Mesenchymal stem cell (in vitro differentiated cells and primary cell): ENCODE measurements around the gene SIGLEC1.

Experiments used
- DNase-seq: peaks from one replicate; pipeline ENCODE4 v3.0.0-alpha.2; 2013
- H2AFZ ChIP-seq: one replicate; pipeline ENCODE4 v1.6.1; 2013; ENCODE audit warnings: low read depth, mild to moderate bottlenecking, control low read depth, inconsistent platforms, low read length, moderate library complexity
- H2AK5ac ChIP-seq: 2 replicates; pipeline ENCODE4 v1.6.1; 2013; ENCODE audit warnings: low read length, moderate library complexity, mild to moderate bottlenecking, inconsistent platforms; ENCODE audit not compliant: severe bottlenecking
- H2BK120ac ChIP-seq: one replicate; pipeline ENCODE4 v1.6.1; 2013; ENCODE audit warnings: low read depth, mild to moderate bottlenecking, inconsistent platforms, low read length, moderate library complexity
- H2BK12ac ChIP-seq, 2 experiments: one replicate each; pipeline ENCODE4 v1.6.1; 2013; ENCODE audit warnings: inconsistent platforms in 2 of 2, low read length in 2 of 2, mild to moderate bottlenecking in 2 of 2, moderate library complexity in 2 of 2, control low read depth in 1 of 2
- H2BK15ac ChIP-seq: one replicate; pipeline ENCODE4 v1.6.1; 2013; ENCODE audit warnings: mild to moderate bottlenecking, low read depth, inconsistent platforms; ENCODE audit not compliant: poor library complexity, severe bottlenecking
- H2BK5ac ChIP-seq: 2 replicates; pipeline ENCODE4 v1.6.1; 2013; ENCODE audit warnings: low read depth, mild to moderate bottlenecking, low read length, control low read depth, inconsistent platforms; ENCODE audit not compliant: poor library complexity, severe bottlenecking
- H3K14ac ChIP-seq, 2 experiments: one replicate each; pipeline ENCODE4 v1.6.1; 2013; ENCODE audit warnings: inconsistent platforms in 2 of 2, low read length in 2 of 2, control low read depth in 1 of 2, mild to moderate bottlenecking in 1 of 2, moderate library complexity in 1 of 2
- H3K18ac ChIP-seq, 2 experiments: one replicate each; pipeline ENCODE4 v1.6.1; 2013; ENCODE audit warnings: inconsistent platforms in 2 of 2, low read length in 2 of 2, control low read depth in 1 of 2, low read depth in 1 of 2, mild to moderate bottlenecking in 1 of 2
- H3K23ac ChIP-seq, 2 experiments: one replicate each; pipeline ENCODE4 v1.6.1; 2013; ENCODE audit warnings: inconsistent platforms in 2 of 2, low read length in 2 of 2, mild to moderate bottlenecking in 2 of 2, moderate library complexity in 2 of 2, control low read depth in 1 of 2
- H3K27ac ChIP-seq: 2 replicates; pipeline ENCODE4 v1.5.1; 2013; ENCODE audit warnings: mild to moderate bottlenecking, moderate library complexity, low read length, control low read depth, inconsistent platforms; ENCODE audit not compliant: poor library complexity, severe bottlenecking
- H3K27me3 ChIP-seq, 2 experiments: 2 replicates each; pipeline versions ENCODE4 v1.6.1 to v1.7.0; 2013; ENCODE audit warnings: low read length in 2 of 2, mild to moderate bottlenecking in 2 of 2, moderate library complexity in 2 of 2, control low read depth in 1 of 2, inconsistent platforms in 1 of 2; ENCODE audit not compliant: control insufficient read depth in 1 of 2, insufficient read depth in 1 of 2
- H3K36me3 ChIP-seq, 2 experiments: 2 replicates each; pipeline versions ENCODE4 v1.6.1 to v1.7.0; 2013; ENCODE audit warnings: low read length in 2 of 2, control low read depth in 1 of 2, inconsistent platforms in 1 of 2, low read depth in 1 of 2, mild to moderate bottlenecking in 1 of 2; ENCODE audit not compliant: insufficient read depth in 2 of 2, control insufficient read depth in 1 of 2
- H3K4ac ChIP-seq, 2 experiments: one replicate each; pipeline ENCODE4 v1.6.1; 2013; ENCODE audit warnings: inconsistent platforms in 2 of 2, low read length in 2 of 2, mild to moderate bottlenecking in 2 of 2, moderate library complexity in 2 of 2, control low read depth in 1 of 2, low read depth in 1 of 2
- H3K4me1 ChIP-seq: 2 replicates; pipeline ENCODE4 v1.6.1; 2013; ENCODE audit warnings: low read depth, low read length, control low read depth; ENCODE audit not compliant: control insufficient read depth, insufficient read depth
- H3K4me2 ChIP-seq: 2 replicates; pipeline ENCODE4 v1.6.1; 2013; ENCODE audit warnings: low read length, mild to moderate bottlenecking, inconsistent platforms; ENCODE audit not compliant: poor library complexity, severe bottlenecking
- H3K4me3 ChIP-seq, 2 experiments: 2 replicates each; pipeline versions ENCODE4 v1.5.1 to v1.7.0; 2013; ENCODE audit warnings: low read length in 2 of 2, mild to moderate bottlenecking in 2 of 2, control low read depth in 1 of 2, low read depth in 1 of 2; ENCODE audit not compliant: insufficient read depth in 1 of 2
- H3K79me1 ChIP-seq: replicated peaks from 2 replicates; pipeline ENCODE4 v1.6.1; 2013; ENCODE audit warnings: mild to moderate bottlenecking, control low read depth, low read length, inconsistent platforms; ENCODE audit not compliant: poor library complexity, severe bottlenecking
- H3K9ac ChIP-seq: 2 replicates; pipeline ENCODE4 v1.7.0; 2013; ENCODE audit warnings: mild to moderate bottlenecking, low read length, moderate library complexity
- H3K9me3 ChIP-seq: 2 replicates; pipeline ENCODE4 v1.7.0; 2013; ENCODE audit warnings: mild to moderate bottlenecking, low read length; ENCODE audit not compliant: control insufficient read depth
- H4K8ac ChIP-seq: one replicate; pipeline ENCODE4 v1.6.1; 2013; ENCODE audit warnings: inconsistent platforms, mild to moderate bottlenecking, low read length, moderate library complexity
- H4K91ac ChIP-seq: one replicate; pipeline ENCODE4 v1.6.1; 2013; ENCODE audit warnings: mild to moderate bottlenecking, low read length, inconsistent platforms
- WGBS: methylation state at CpG from one replicate; pipeline ENCODE4 v1.1.7; 2013; ENCODE audit warnings: mixed read lengths; 5-methylcytosine and 5-hydroxymethylcytosine counted together

SIGLEC1 gene

DNA sequence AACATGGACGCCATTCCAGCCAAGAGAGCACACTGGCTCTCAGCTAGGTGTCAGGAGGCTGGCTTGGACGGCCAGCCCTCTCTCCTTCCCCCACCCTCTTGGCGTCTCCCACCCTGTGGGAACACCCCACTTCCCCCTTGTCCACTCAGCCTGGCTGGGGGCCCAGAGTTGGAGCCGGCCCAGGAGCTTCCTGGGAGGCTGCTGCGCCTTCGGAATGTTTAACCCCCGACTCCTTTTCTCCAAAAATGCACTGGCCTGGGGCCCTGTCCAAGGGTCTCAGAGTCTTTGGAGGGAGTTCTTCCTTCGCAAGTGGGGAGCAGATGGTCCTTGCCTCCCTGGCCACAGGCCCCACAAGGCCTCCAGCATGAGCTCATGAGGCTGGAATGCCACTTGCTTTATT is 34.7 kb downstream of the SIGLEC1 start:
- no peak overlapping the region for H3K27ac ChIP-seq
- H2BK120ac ChIP-seq: no peak overlapping the region
- H2BK5ac ChIP-seq: peak overlapping the region; percentile 4
- WGBS: 71% methylated on average over 8 of the region's 8 CpGs
- peaks cover 3% of the 10 kb centered on the region for H3K79me1 ChIP-seq
- no peak for DNase-seq
- no peak overlapping the region for H3K4me2 ChIP-seq
- no peak overlapping the region for H4K8ac ChIP-seq
- H3K4me3 ChIP-seq: peak overlapping the region in 1 of 2 experiments; percentile 18
- no peaks in the 10 kb centered on the region for H3K9me3 ChIP-seq
- no peak overlapping the region for H4K91ac ChIP-seq
- no peak overlapping the region for H2AK5ac ChIP-seq
- peak overlapping the region; percentile 87 for H3K9ac ChIP-seq
- H2AFZ ChIP-seq: no peak overlapping the region
- no peak overlapping the region for H3K23ac ChIP-seq
- no peak overlapping the region for H3K18ac ChIP-seq
- peaks cover 24 to 48% of the 10 kb centered on the region in 2 experiments for H3K36me3 ChIP-seq
- no peak overlapping the region for H3K4ac ChIP-seq
- peaks cover 47% of the 10 kb centered on the region for H3K4me1 ChIP-seq
- no peak overlapping the region for H2BK12ac ChIP-seq
- H2BK15ac ChIP-seq: no peak overlapping the region
- H3K27me3 ChIP-seq: no peaks in the 10 kb centered on the region
- no peak overlapping the region for H3K14ac ChIP-seq

DNA sequence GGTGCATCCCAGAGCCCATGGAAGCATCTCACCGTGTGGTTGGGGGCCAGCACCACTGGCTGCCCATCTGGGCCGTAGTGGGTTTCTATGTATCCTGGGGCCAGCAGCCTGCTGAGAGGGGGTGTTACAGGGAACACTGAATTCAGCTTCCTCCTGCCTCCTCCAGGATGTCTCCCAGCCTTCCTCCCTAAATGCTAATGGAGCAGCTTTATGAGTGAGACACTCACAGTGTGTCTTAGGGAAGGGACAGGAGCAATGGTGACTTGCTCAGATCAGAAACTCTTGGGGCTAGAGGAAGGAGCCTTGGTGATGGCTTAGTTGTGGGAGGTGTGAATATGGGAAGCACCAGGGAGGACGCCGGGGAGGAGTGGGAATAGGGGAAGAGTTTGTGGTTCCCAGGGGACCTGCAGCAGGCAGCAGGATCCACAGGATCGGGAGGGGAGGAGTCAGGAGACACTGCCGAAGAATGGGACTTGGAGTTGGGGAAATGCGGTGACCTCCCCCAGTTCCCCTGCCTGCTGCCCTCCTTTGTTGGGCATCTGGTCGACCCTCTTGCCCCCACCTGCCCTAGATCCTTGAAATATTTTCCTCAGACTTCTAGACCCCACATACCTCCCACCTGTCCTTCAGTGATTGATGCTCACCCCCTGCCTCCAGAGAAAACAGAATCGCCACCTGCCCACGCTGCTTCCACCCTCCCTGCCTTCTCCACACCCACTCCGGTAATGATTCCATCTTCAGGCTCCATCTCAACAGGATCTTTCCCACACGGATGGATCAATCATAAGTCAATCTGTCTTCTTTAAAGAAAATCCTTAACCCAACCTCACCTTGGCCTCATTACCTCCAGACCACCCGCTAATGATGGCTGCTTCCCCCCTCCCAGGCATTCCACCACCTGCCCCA is 37.2 kb downstream of the SIGLEC1 start:
- no peak overlapping the region for H3K14ac ChIP-seq
- H3K18ac ChIP-seq: no peak overlapping the region
- H3K27me3 ChIP-seq: peaks cover 0 to 10% of the 10 kb centered on the region in 2 experiments
- H3K23ac ChIP-seq: no peak overlapping the region
- no peak overlapping the region for H2AK5ac ChIP-seq
- no peak overlapping the region for H2BK12ac ChIP-seq
- H3K4me2 ChIP-seq: no peak overlapping the region
- peaks cover 39% of the 10 kb centered on the region for H3K4me1 ChIP-seq
- DNase-seq: no peak
- no peak overlapping the region for H2BK120ac ChIP-seq
- H3K9ac ChIP-seq: no peak overlapping the region
- no peaks in the 10 kb centered on the region for H3K9me3 ChIP-seq
- H3K36me3 ChIP-seq: peaks cover 47 to 71% of the 10 kb centered on the region in 2 experiments
- H3K79me1 ChIP-seq: no peaks in the 10 kb centered on the region
- H4K8ac ChIP-seq: no peak overlapping the region
- H2AFZ ChIP-seq: no peak overlapping the region
- no peak overlapping the region for H2BK15ac ChIP-seq
- no peak overlapping the region for H3K4me3 ChIP-seq
- no peak overlapping the region for H3K4ac ChIP-seq
- H2BK5ac ChIP-seq: no peak overlapping the region
- 76% methylated on average over 11 of the region's 13 CpGs for WGBS
- H4K91ac ChIP-seq: no peak overlapping the region
- H3K27ac ChIP-seq: no peak overlapping the region

DNA sequence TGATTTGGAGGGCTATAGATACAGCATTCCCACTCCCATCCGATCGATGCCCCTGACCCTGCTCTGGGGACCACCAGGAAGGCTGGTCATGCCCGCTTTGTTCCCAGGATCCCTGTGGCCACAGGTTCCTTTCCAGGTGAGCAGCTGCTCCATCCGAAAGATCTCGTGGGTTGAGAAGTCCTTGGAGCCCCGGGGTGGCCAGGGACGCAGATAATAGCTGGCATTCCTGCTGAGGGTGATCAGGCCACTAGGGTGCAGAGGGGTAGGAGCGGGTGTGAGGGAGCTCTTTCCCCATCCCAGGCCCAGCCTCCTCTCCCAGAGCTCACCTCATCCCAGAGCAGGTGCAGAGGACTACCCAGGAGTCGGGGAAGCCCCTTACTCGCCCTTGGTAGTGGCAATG is 38.0 kb downstream of the SIGLEC1 start:
- no peak overlapping the region for H3K23ac ChIP-seq

DNA sequence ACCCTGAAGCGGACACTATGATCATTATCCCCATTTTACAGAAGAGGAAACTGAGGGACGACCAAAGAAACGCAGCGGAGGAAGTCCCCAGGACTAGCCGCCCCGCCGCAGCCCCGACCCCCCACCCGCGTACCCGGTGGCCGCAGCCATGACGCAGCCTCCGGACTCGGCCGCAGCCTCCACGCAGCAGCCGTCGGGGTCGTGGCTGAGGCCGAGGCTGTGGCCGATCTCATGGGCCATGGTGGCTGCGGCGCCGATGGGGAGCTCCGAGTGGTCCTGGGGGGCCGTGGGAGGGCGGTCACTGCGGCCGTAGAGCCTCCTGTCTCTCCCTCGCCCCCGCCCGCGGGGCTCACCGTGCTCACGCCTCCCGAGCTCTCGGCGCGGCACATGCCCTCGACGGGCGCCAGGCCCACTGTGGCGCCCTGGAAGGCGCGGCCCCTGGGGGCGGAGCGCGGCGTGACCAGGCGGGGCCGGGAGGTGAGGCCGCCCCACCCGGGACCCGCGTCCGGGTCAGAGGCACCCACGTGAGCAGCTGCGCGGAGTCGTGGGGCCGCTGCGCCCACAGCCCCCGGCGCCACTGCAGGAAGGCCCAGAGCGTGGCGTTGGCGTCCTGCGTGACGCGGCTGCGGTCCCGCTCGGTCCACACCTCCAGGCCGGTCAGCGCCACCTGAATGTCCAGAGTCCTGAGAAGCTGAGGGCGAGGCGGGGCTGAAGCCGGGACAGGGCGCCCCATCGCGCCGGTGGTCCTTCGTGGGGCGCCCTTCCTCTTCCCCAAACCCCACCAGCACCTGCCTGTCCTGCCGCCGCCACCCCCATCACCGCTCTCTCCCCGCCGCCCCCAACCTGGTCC is 39.0 kb downstream of the SIGLEC1 start:
- H3K18ac ChIP-seq: no peak overlapping the region
- H3K36me3 ChIP-seq: peaks cover 47 to 84% of the 10 kb centered on the region in 2 experiments
- H4K8ac ChIP-seq: no peak overlapping the region
- H2BK5ac ChIP-seq: no peak overlapping the region
- H3K9ac ChIP-seq: no peak overlapping the region
- H3K4me1 ChIP-seq: peaks cover 30% of the 10 kb centered on the region
- no peak overlapping the region for H2AK5ac ChIP-seq
- no peak overlapping the region for H3K14ac ChIP-seq
- 57% methylated on average over 60 of the region's 90 CpGs for WGBS
- H4K91ac ChIP-seq: no peak overlapping the region
- no peak overlapping the region for H3K4me2 ChIP-seq
- no peak overlapping the region for H2BK120ac ChIP-seq
- no peak overlapping the region for H3K4ac ChIP-seq
- no peak for DNase-seq
- H3K9me3 ChIP-seq: no peaks in the 10 kb centered on the region
- no peak overlapping the region for H2BK12ac ChIP-seq
- no peak overlapping the region for H3K27ac ChIP-seq
- no peak overlapping the region for H2AFZ ChIP-seq
- H2BK15ac ChIP-seq: no peak overlapping the region
- peaks cover 0 to 13% of the 10 kb centered on the region in 2 experiments for H3K27me3 ChIP-seq
- peak overlapping the region in 1 of 2 experiments; percentile 5 for H3K4me3 ChIP-seq
- no peak overlapping the region for H3K23ac ChIP-seq
- H3K79me1 ChIP-seq: no peaks in the 10 kb centered on the region

More for the DNA sequence above, 38.0 kb downstream of the SIGLEC1 start:
- no peak overlapping the region for H2AFZ ChIP-seq
- WGBS: 82% methylated on average over 8 of the region's 10 CpGs
- no peak overlapping the region for H3K4me3 ChIP-seq
- H3K79me1 ChIP-seq: no peaks in the 10 kb centered on the region
- no peak overlapping the region for H3K4ac ChIP-seq
- H3K14ac ChIP-seq: no peak overlapping the region
- no peak overlapping the region for H2BK120ac ChIP-seq
- no peak overlapping the region for H2BK15ac ChIP-seq
- H3K18ac ChIP-seq: no peak overlapping the region
- peaks cover 47 to 78% of the 10 kb centered on the region in 2 experiments for H3K36me3 ChIP-seq
- H3K9me3 ChIP-seq: no peaks in the 10 kb centered on the region
- H2AK5ac ChIP-seq: no peak overlapping the region
- no peak overlapping the region for H4K8ac ChIP-seq
- H3K27ac ChIP-seq: no peak overlapping the region
- peaks cover 32% of the 10 kb centered on the region for H3K4me1 ChIP-seq
- H3K9ac ChIP-seq: no peak overlapping the region
- no peak overlapping the region for H2BK12ac ChIP-seq
- H3K27me3 ChIP-seq: peaks cover 0 to 10% of the 10 kb centered on the region in 2 experiments
- no peak for DNase-seq
- no peak overlapping the region for H2BK5ac ChIP-seq
- no peak overlapping the region for H4K91ac ChIP-seq
- no peak overlapping the region for H3K4me2 ChIP-seq
